Sigmoid colon (tissue), 7 donors: Measurements from ENCODE around the gene WNT5A. TPM values are rescaled to one million over a fixed set of nuclear protein-coding genes. Genes with fewer than 3 reads are reported as not detected.

Source experiments
- DNase-seq: peaks from one replicate; pipeline ENCODE4 v3.0.0-alpha.2; 2019
- H3K27ac ChIP-seq, 4 donors: fragments of 200-600 bp; sonication (generic); one replicate each; pipeline ENCODE4 v1.5.1; 2016 to 2019; ENCODE audit warnings: mild to moderate bottlenecking in 1 of 4
- H3K27me3 ChIP-seq, 3 donors: fragments of 200-600 bp; sonication (generic); one replicate each; pipeline ENCODE4 v1.5.1; 2019; ENCODE audit warnings: mild to moderate bottlenecking in 1 of 3
- H3K36me3 ChIP-seq, 4 donors: fragments of 200-600 bp; sonication (generic); one replicate each; pipeline ENCODE4 v1.5.1; 2016 to 2019
- H3K4me1 ChIP-seq, 4 donors: fragments of 200-600 bp; sonication (generic); one replicate each; pipeline ENCODE4 v1.5.1; 2017 to 2019
- H3K4me3 ChIP-seq, 4 donors: fragments of 200-600 bp; sonication (generic); one replicate each; pipeline ENCODE4 v1.5.1; 2017 to 2019; ENCODE audit warnings: mild to moderate bottlenecking in 2 of 4, moderate library complexity in 1 of 4
- H3K9me3 ChIP-seq, 4 donors: fragments of 200-600 bp in 3 of 4; sonication (generic) in 3 of 4; one replicate each; pipeline versions ENCODE4 v1.5.1 to v1.6.1; 2013 to 2019
- CTCF ChIP-seq, 4 experiments: fragments of 450-650 bp in 3 of 4; fragments of 200-600 bp in 1 of 4; IDR thresholded peaks; one replicate each; pipeline ENCODE4 v1.5.1; 2016 to 2019; ENCODE audit warnings: antibody characterized with exemption in 4 of 4, mild to moderate bottlenecking in 3 of 4, moderate library complexity in 2 of 4
- EP300 ChIP-seq, 4 donors: sonication (generic); formaldehyde crosslinking; IDR thresholded peaks; one replicate each; pipeline ENCODE4 v1.6.1; 2017; ENCODE audit warnings: antibody characterized with exemption in 4 of 4
- POLR2A ChIP-seq, 2 donors: fragments of 450-650 bp; IDR thresholded peaks; one replicate each; pipeline ENCODE4 v1.6.1; 2016; ENCODE audit warnings: antibody characterized with exemption in 2 of 2, mild to moderate bottlenecking in 2 of 2, moderate library complexity in 2 of 2
- POLR2AphosphoS5 ChIP-seq, 4 donors: sonication (generic); formaldehyde crosslinking; IDR thresholded peaks; one replicate each; pipeline ENCODE4 v1.6.1; 2017; ENCODE audit warnings: antibody characterized with exemption in 4 of 4
- WGBS, 2 donors: extraction: QIAGEN DNeasy Blood & Tissue Kit; methylation state at CpG; one replicate each; pipeline ENCODE4 v1.1.7; 2013; 5-methylcytosine and 5-hydroxymethylcytosine counted together
- intact Hi-C: fragments of 100-400 bp; cut with DNase I; formaldehyde crosslinking; loops from one replicate; pipeline ENCODE4 v1.15.1; 2023
- polyA plus RNA-seq, 3 donors: library from polyadenylated mRNA; stranded (reverse); fragments of 200-250 nt; gene quantifications; one replicate each; pipeline ENCODE4 v1.2.3, GENCODE V29; 2013
- total RNA-seq, 4 donors: library from RNA; depleted of rRNA; stranded (reverse); fragments of >200 nt; gene quantifications; one replicate each; pipeline ENCODE4 v1.1.0, GENCODE V29; 2016
- donor health status: healthy with polysubstance abuse.
- donor health status: Bipolar disorder and iron deficiency.
- donor health status: healthy.

The WNT5A gene
- total and polyA plus RNA-seq, 7 donors = under 0.01 to 11.9 (median 3.9) TPM

- no peaks in the 10 kb centered on the region for H3K27me3 ChIP-seq
- no peak overlapping the region for H3K4me3 ChIP-seq
- peaks cover 0 to 9% (median 0%) of the 10 kb centered on the region in 4 donors for H3K4me1 ChIP-seq
- WGBS, 2 donors = 90 to 94% methylated on average over 5 of the region's 5 CpGs
- peaks cover 0 to 14% (median 0%) of the 10 kb centered on the region in 4 donors for H3K36me3 ChIP-seq
- no peak overlapping the region for H3K27ac ChIP-seq
- no peaks in the 10 kb centered on the region for H3K9me3 ChIP-seq
- TF ChIP-seq POLR2AphosphoS5 (IDR thresholded peaks at IDR 0.05) (no peak), CTCF (IDR thresholded peaks at IDR 0.05) (no peak), EP300 (IDR thresholded peaks at IDR 0.05) (no peak), POLR2A (IDR thresholded peaks at IDR 0.05) (no peak)
- DNase-seq = no peak
- intact Hi-C loops = no loop called here
These were observed 18.9 kb downstream of the WNT5A start for GRCh38 chr3:55468251-55468650.

GRCh38 chr3:55467099-55467498 lies 20.0 kb downstream of the WNT5A start:
- 81 to 83% methylated on average over 2 of the region's 2 CpGs for WGBS, 2 donors
- H3K36me3 ChIP-seq = peaks cover 0 to 14% (median 0%) of the 10 kb centered on the region in 4 donors
- peaks cover 0 to 9% (median 0%) of the 10 kb centered on the region in 4 donors for H3K4me1 ChIP-seq
- H3K27ac ChIP-seq = no peak overlapping the region
- DNase-seq = no peak
- no peak overlapping the region for H3K4me3 ChIP-seq
- H3K9me3 ChIP-seq = no peaks in the 10 kb centered on the region
- intact Hi-C loops = no loop called here
- H3K27me3 ChIP-seq = no peaks in the 10 kb centered on the region
- no peak for TF ChIP-seq POLR2AphosphoS5 (IDR thresholded peaks at IDR 0.05)
- no peak for TF ChIP-seq EP300 (IDR thresholded peaks at IDR 0.05)
- no peak for TF ChIP-seq POLR2A (IDR thresholded peaks at IDR 0.05)
- no peak for TF ChIP-seq CTCF (IDR thresholded peaks at IDR 0.05)

GRCh38 chr3:55466526-55466925 lies 20.6 kb downstream of the WNT5A start:
- no peak for TF ChIP-seq CTCF (IDR thresholded peaks at IDR 0.05)
- no peak for TF ChIP-seq EP300 (IDR thresholded peaks at IDR 0.05)
- TF ChIP-seq POLR2AphosphoS5 (IDR thresholded peaks at IDR 0.05) = no peak
- no peaks in the 10 kb centered on the region for H3K27me3 ChIP-seq
- peaks cover 0 to 9% (median 0%) of the 10 kb centered on the region in 4 donors for H3K4me1 ChIP-seq
- no peak for DNase-seq
- intact Hi-C loops = no loop called here
- no peaks in the 10 kb centered on the region for H3K9me3 ChIP-seq
- H3K27ac ChIP-seq = no peak overlapping the region
- H3K36me3 ChIP-seq = peaks cover 0 to 14% (median 0%) of the 10 kb centered on the region in 4 donors
- no peak overlapping the region for H3K4me3 ChIP-seq
- WGBS, 2 donors = 88 to 91% methylated on average over 3 of the region's 3 CpGs

DNA sequence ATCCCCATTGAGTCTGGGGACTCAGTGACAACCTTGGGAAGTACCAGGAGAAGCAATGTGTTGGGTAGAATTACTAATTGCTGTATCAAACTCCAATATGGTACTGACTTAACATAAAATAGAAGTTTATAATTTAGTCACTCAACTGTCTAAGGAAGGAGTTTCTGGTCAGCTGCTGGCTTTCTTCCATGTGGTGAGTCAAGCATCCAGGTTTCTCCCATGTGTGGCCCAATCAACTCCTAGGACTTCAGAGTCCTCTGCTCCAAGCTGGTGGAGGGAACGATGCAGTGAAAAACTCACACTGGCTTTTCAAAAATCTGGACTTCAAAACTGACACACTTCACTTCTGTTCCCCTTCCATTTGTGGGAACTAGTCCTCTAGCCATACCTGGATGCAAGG lies 25.2 kb downstream of the WNT5A start:
- 91 to 92% methylated on average over 1 of the region's 1 CpG for WGBS, 2 donors
- H3K27ac ChIP-seq = no peak overlapping the region

More for the DNA sequence above, 25.2 kb downstream of the WNT5A start:
- intact Hi-C loops = no loop called here
- H3K36me3 ChIP-seq = no peaks in the 10 kb centered on the region
- TF ChIP-seq CTCF (IDR thresholded peaks at IDR 0.05) = no peak
- TF ChIP-seq POLR2AphosphoS5 (IDR thresholded peaks at IDR 0.05) = no peak
- TF ChIP-seq EP300 (IDR thresholded peaks at IDR 0.05) = no peak
- H3K4me3 ChIP-seq = no peak overlapping the region
- no peak for DNase-seq
- H3K9me3 ChIP-seq = no peaks in the 10 kb centered on the region
- H3K27me3 ChIP-seq = no peaks in the 10 kb centered on the region
- H3K4me1 ChIP-seq = peaks cover 0 to 3% (median 0%) of the 10 kb centered on the region in 4 donors
